GM18870 (cell line): ENCODE measurements around the gene FKBP5.

ENCODE experiments used
- ATAC-seq: cut with Tn5 transposase; IDR thresholded peaks from one replicate; pipeline ENCODE4 v1.9.1; 2021; ENCODE audit warnings: moderate library complexity; ENCODE audit not compliant: unreplicated experiment

Gene FKBP5

DNA sequence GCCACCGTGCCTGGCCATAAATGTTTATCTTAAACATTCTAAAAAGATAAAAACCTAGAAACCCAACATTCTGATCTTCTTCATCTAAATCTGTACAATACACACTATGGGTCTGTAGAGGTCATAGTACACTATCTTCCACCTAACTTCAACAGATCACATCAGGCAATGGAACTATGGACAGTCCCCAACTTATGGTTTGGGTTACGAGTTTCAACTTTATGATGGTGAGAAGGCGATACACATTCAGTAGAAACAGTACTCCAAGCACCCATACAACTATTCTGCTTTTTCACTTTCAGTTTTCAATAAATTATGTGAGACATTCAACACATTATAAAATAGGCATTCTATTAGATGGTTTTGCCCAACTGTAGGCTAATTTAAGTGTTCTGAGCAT, 23.1 kb downstream of the FKBP5 start:
- no peak for ATAC-seq

GRCh38 chr6:35664945-35665344, 23.8 kb downstream of the FKBP5 start:
- no peak for ATAC-seq

DNA sequence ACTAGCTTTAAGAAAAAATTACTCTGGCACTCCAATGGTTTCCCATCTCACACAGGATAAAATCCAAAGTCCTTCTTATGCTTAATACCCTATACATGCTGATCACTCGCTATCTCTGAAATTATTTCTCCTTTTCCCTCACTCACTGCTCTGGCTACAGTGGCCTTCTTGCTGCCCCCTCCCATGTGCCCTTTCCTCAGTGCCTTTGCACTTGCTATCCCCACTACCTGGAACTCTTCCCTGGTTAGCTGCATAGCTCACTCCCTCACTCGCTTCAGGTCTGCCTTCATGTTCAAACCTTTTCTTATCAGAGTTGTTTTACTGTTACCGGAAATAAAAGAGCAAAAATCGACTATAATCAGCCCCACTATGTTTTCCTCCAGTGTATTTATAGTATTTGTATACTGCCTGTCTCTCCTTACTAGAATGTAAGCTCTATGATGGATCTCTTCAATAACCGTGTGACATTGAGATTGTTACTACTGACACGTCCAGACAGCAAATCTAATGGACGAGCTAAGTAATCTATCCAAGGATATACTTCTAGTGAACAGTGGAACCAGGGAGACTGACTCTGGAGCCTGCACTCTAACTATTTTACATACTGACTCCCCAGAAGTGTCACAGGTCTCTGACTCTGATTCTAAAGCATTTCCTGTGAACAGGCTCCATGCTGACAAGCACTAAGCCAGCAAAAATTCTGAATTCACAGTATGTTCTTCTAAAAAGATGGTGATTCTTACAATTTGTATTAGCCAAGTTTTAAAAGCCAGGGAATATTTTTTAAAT, 25.1 kb downstream of the FKBP5 start:
- no peak for ATAC-seq

DNA sequence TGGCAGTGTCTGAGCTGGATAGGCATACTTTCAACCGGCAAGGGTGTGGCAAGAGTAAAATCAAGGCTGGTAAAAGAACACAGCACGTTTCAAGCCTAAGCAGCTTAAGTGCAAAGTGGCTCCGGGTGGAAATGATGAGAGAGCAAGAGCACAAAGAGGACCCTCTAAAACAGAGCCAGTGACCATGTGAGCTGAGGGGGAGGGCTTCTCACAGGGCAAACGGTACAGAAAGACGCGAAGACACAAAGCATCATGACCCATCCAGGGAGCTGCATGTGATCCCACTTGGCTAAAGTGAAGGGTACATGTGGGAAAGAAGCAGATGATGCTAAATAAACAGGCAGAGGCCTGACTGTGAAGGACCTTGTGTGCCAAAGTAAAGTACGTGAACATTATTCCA, 25.7 kb downstream of the FKBP5 start:
- ATAC-seq = no peak

DNA sequence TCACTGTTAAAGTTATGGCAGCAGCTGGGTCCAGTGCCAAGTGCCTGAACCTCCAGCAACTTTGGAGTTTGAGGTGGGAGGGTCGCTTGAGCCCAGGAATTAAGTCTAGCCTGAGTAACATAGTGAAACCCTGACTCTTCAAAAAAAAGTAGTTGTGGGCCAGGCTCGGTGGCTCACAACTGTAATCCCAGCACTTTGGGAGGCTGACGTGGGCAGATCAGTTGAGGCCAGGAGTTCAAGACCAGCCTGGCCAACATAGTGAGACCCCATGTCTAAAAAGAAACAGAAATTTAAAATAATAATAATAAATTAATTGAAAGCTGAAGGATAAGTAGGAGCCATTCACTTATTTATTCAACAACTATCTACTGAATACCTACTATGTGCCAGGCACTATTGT, 33.8 kb downstream of the FKBP5 start:
- no peak for ATAC-seq

GRCh38 chr6:35651244-35651643, 37.5 kb downstream of the FKBP5 start:
- no peak for ATAC-seq

DNA sequence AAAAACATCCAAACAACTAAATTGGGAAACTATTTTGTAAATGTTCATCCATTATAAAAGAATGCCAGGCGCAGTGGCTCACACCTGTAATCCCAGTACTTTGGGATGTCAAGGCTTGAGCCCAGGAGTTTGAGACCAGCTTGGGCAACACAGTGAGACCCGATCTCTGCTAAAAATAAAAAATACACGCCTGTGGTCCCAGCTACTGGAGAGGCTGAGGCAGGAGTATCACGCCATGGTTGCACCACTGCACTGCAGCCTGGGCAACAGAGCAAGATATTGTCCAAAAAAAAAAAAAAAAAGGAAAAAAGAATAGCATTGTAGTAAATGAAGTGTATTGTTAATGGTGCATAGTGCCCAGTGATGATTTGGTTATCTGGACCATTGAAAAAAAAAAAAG, 38.7 kb downstream of the FKBP5 start:
- ATAC-seq = no peak

DNA sequence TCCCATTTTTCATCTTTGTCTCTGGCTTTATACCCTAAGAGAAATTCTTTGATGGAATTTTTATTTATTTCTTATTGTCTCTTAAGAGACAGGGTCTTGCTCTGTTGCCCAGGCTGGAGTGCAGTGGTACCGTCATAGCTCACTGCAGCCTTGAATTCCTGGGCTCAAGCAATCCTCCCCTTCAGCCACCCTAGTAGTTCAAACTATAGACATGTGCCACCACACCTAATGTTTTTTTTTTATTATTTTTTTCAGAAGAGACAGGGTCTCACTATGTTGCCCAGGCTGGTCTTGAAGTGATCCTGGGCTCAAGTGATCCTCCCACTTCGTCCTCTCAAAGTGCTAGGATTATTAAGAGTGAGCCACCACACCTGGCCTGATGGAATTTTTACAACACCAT, 40.5 kb downstream of the FKBP5 start:
- ATAC-seq = no peak

DNA sequence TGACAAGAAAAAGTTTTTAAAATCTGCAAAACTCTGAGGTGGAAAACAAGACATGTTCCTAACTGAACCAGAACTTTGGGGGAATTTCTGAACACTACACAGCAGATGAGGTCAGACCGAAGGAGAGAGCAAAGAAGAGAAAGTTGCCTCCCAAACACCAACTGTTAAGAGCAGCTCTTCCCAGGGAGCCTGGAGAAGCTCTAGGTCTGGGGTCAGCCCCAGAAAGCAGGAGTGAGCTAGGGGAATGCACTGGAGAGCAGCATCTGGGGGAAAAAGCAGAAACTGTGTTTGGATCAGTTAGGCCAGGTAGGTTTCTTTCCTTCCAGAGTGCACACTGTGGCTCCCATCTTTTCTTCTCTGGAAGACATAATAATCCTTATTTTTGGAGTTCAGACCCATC, 41.3 kb downstream of the FKBP5 start:
- ATAC-seq = no peak

DNA sequence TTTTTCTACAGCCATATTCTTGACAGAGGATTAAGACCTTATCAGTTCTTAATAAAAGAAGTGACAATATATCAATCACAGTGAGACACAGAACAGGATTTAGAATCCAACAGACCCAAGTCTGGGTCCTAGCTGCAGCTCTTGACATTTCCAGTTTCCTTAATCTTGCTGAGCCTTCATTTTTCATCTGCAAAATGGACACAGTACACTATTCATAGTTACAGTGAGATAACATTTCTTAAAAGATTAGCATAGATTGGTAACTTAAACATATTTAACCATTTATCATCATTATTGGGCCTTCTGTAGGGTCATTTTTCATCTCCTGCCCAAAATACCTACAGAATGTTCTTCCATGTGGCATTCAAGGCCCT, 45.6 kb downstream of the FKBP5 start:
- ATAC-seq = no peak

DNA sequence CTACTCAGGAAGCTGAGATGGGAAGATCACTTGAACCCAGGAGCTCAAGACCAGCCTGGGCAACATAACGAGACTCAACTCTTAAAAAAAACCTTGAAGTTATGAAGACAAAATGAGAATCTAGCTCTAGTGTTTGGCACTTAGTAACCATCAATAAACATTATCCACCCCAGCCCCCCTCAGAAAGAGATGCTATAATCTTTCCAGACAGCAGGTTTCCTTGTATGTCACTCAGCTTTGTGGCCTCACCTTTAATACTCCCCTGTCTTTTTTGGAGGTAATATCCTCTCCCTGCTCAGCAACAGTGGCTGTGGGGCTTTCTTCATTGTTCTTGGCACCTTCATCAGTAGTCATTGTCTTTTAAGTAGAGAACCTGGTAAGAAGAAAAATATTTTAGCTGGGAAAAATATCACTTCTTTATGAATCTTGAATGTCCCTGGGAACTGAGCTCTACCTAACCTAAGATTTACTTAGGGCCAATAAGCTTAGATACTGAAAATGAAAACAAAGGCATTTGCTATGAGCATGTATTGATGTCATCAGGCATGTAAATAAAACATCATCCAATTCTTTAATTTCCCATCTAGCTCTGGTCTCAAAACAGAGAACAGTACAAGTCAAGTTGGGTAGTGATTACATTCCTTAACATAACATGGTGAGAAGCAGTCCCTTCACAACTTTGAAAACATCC, 46.1 kb downstream of the FKBP5 start:
- no peak for ATAC-seq

DNA sequence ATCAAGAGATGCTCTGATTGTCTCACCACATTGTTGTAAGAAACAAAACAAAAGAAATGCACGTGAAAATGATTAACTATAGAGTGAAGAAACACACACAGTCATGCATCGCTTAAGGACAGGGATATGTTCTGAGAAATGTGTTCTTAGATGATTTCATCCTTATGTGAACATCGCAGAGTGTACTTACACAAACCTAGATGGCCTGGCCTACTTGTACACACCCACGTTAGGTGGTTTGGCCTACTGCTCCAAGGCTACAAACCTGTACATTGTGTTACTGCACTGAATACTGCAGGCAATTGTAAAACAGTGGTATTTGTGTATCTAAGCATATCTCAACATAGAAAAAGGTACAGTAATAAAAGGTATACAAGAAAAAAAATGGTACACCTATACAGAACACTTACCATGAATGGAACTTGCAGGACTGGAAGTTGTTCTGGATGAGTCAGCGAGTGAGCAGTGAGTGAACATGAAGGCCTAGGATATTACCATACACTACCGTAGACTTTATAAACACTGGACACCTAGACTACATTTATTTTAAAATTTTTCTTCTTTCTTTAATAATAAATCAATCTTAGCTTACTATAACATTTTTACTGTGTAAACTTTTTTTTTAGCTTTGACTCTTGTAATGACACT, 48.6 kb downstream of the FKBP5 start:
- no peak for ATAC-seq

GRCh38 chr6:35638679-35639078, 50.0 kb downstream of the FKBP5 start:
- no peak for ATAC-seq

DNA sequence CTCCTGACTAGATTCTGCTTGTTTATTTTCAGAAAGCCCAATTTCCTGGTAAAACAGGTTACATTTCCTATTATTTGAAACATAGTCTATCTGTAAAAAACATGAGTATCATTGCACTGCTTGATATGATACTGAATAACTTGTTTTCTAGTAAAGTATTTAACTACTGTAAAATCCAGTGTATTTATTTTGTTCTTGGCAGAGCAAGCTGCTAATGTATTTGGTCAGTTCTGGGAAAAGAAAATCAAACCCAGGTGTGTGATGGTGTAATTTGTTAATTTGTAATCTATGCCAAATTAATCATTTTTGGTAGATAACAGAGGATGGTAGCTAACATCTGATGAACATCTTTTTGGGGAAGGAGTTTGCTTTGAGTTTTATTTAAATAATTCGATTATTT, 50.8 kb downstream of the FKBP5 start:
- ATAC-seq = no peak

DNA sequence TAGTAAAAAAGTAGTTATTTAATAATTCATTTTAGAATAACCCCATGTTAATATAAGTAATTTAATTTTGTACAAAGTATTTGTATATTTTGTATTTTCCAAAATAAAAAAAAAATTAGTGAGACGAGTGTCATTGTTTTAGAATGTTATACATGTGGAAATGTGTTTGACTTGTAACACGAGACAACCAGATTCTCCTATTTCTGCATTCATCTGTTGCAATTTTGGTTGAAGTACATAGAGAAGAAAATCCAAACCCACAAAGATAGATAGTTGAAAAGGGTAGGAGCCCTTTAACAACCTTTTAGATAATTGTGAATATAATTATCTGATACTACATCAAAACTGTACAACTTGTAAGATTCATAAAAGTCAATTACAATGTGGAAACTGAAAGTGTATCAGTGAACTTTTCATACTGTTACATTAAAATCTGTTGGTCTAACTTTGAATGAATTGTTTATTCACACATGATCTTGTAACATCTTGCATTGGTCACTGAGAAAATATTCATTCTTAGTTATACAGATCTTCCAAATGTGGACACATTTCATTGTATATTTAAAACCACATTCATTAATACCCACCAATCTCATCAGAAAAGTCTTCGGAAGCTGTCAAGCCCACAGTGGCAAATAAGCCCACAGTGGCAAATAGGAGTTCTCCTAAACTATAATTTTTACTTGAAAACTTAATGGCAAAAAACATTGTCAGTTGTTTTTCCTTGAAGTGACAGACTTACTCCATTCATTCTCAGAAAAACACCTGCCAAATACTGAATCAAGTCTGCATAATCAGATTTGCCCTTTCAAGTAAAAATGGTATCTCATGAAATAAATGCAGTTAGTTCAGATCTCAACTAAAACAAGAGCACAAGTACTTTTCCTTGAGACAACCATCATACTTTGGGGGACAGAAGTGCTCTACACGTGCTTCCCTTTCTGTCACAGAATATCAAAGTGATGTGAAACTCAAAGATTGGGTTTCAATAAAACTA, 52.8 kb downstream of the FKBP5 start:
- no peak for ATAC-seq

- no peak for ATAC-seq
Measured at GRCh38 chr6:35634316-35634715, 54.4 kb downstream of the FKBP5 start.

DNA sequence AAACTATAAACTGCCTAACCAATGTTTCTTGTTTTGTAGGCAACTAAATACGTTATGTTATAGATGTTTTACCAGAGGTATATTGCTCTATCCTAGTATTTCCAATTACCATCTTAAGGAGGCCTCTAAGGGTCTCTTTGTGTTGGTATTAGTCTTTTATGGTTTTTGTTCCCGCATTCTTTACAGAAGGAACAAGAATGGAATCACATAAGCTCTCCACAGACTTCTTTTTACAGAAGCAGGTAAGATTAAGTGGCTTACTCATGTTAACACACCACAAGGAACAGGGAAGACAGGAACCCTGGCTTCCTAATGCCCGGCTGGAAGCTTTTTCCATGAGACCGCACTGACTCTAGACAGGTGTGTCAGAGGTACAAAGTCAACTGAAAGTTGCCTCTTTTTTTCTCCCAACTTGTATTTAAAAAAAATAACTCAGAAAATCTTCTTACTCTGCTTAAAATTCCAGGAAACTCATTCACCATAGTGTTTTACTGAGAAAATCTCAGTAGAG, 55.1 kb downstream of the FKBP5 start:
- no peak for ATAC-seq

DNA sequence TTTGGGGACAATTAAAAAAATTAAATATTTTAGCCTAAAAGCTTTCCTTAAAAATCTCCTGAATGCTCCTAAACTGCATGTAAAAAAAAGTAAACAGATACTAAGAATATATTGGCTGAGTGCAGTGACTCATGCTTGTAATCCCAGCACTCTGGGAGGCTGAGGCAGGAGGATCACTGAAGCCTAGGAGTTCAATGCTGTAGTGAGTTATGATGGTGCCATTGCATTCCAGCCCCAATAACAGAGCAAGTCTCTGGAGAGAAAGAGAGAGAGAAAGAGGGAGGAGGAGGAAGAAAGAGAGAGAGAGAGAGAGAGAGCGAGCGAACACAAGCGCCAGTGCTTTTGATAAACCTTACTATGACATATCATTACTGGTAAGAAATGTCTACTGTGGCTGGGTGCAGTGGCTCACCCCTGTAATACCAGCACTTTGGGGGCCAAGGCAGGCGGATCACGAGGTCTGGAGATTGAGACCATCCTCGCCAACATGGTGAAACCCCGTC, 58.8 kb downstream of the FKBP5 start:
- ATAC-seq = no peak

- ATAC-seq = no peak
Measured at GRCh38 chr6:35626401-35626800, 62.3 kb downstream of the FKBP5 start.

DNA sequence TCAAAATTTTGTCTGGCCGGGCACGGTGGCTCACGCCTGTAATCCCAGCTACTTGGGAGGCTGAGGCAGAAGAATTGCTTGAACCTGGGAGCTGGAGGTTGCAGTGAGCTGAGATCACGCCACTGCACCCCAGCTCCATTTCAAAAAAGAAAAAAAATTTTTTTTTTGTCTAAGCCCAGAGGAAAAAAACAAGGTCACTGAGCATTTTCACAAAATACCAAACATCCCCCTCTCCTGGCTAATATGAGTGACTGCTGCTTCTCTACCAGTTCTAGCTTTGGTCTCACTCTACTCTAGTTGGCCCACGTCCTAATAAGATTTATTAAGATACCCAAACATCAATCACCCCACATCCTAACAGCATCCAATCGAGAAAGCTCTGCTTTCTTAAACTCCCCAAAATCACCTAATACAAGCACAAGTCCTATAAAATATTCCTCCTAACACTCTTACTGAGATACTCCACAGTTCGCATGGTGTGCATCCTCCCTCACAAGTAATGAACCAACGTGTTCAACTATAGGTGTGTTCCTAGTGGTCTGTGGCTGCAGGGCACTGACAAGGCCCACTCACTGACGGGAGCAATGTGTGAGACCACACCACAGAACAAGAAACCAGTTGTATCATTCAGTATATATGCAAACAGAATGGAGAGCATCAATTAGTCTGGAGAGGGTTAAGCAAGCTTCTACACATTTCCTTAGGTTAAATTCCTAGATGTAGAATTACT, 64.2 kb downstream of the FKBP5 start:
- no peak for ATAC-seq
